ENCODE measurements around the gene KRTAP21-3.

GRCh38 chr21:30719401-30719800, 824 bp upstream of the KRTAP21-3 start:
- TF ChIP-seq, protein P1, sequence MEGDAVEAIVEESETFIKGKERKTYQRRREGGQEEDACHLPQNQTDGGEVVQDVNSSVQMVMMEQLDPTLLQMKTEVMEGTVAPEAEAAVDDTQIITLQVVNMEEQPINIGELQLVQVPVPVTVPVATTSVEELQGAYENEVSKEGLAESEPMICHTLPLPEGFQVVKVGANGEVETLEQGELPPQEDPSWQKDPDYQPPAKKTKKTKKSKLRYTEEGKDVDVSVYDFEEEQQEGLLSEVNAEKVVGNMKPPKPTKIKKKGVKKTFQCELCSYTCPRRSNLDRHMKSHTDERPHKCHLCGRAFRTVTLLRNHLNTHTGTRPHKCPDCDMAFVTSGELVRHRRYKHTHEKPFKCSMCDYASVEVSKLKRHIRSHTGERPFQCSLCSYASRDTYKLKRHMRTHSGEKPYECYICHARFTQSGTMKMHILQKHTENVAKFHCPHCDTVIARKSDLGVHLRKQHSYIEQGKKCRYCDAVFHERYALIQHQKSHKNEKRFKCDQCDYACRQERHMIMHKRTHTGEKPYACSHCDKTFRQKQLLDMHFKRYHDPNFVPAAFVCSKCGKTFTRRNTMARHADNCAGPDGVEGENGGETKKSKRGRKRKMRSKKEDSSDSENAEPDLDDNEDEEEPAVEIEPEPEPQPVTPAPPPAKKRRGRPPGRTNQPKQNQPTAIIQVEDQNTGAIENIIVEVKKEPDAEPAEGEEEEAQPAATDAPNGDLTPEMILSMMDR (conservative IDR thresholded peaks at IDR 0.05; ENCODE audit: low read depth, low read length) = no peak
- TF ChIP-seq EZH2 (IDR thresholded peaks at IDR 0.05; ENCODE audit: borderline replicate concordance, low read depth, low read length, poor library complexity, severe bottlenecking) = no peak

All from A673 (cell line).